Measurements from ENCODE around the gene TBCE. TPM values are rescaled to one million over a fixed set of nuclear protein-coding genes. Genes with fewer than 3 reads are reported as not detected.
"Not testable (repeated sequence)": the region's sequence is repeated elsewhere in the genome, so short reads cannot be mapped to it uniquely, and the experiment has no call there.

TBCE gene
- total RNA-seq, 3 donors from 2014 or later: 20.4 to 24.7 (median 23.9) TPM

DNA sequence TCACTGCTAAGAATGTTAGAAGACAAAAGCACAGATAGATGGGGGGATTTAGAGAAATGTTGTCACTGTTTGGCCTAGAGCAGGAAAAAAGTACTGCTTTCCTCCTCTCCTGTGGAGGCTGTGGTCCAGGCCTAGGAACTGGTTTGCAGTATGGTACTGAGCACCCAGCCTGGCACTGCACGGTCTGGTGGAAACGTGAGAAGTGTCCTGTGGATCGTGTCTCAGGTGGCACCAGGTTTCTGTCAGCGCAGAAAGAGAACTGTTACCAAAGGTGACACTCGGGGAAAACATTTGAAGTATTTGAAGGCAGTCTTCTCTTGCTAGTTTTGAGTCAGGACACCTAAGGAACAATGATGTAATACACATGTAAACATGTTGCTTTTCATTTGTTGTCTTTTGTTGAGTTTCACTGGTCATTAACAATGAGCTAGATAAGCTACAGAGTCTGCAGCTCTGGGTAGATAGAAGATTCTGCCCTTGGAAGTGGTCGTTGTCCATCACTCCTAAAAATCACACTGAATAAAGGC, 74.0 kb downstream of the TBCE start:
- H3K36me3 Mint-ChIP-seq (ENCODE audit: insufficient read depth): peaks cover 34% of the 10 kb centered on the region
- no peaks in the 10 kb centered on the region for H3K4me1 Mint-ChIP-seq (ENCODE audit: low read depth)
- no peak overlapping the region for H3K4me3 Mint-ChIP-seq
- DNase-seq: no peak
- no peak for ATAC-seq
- H3K9me3 Mint-ChIP-seq: no peaks in the 10 kb centered on the region
- H3K27me3 Mint-ChIP-seq (ENCODE audit: low read depth): no peaks in the 10 kb centered on the region

DNA sequence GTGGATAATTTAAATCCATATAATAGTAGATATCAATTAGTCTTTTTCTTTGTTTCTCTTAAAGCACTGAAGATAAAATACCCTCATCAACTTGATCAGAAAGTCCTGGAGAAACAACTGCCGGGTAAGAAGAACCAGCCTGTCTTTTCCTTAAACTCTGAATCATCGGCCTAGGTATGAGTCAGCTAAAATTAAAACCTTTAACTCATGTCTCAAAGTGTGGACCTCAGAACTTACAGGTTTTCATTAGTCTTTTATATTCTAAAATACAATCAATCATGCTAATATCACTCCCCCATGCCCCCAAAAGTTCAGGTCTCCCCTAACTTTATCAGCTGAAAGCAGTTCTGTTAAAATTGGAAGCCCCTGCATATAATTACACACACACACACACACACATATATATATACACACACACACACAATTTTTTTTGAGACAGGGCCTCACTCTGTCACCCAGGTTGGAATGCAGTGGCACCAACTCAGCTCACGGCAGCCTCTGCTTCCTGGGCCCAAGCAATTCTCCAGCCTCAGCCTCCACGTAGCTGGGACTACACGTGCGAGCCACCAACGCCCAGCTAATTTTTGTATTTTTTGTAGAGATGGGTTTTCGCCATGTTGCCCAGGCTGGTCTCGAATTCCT, 75.7 kb downstream of the TBCE start:
- H3K9me3 Mint-ChIP-seq: no peaks in the 10 kb centered on the region
- no peaks in the 10 kb centered on the region for H3K27me3 Mint-ChIP-seq (ENCODE audit: low read depth)
- H3K4me3 Mint-ChIP-seq: no peak overlapping the region
- no peak for DNase-seq
- ATAC-seq: no peak
- no peaks in the 10 kb centered on the region for H3K4me1 Mint-ChIP-seq (ENCODE audit: low read depth)
- H3K36me3 Mint-ChIP-seq (ENCODE audit: insufficient read depth): peaks cover 34% of the 10 kb centered on the region

DNA sequence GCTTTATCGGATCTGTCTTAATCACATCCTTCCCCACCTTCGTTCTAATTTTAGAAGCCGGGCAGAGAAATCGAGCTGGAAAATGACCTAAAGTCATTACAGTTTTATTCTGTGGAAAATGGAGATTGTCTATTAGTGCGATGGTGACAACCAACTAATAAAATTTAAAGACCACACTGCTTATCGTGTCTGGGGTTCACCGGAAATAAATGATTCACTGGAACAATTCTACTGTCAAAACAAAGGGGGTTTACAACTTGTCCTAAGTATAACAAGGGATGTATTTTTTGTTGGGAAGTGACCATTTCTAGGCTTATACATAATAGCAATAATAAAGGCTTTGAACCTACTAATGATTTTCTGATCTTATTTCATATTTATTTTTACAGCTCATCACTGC, 81.4 kb downstream of the TBCE start:
- Mint-ChIP-seq H3K4me1 (ENCODE audit: low read depth) (no peaks in the 10 kb centered on the region), H3K9me3 (no peaks in the 10 kb centered on the region), H3K27me3 (ENCODE audit: low read depth) (no peaks in the 10 kb centered on the region), H3K36me3 (ENCODE audit: insufficient read depth) (peaks cover 29% of the 10 kb centered on the region), H3K4me3 (no peak overlapping the region)
- ATAC-seq (no peak), DNase-seq (no peak)

DNA sequence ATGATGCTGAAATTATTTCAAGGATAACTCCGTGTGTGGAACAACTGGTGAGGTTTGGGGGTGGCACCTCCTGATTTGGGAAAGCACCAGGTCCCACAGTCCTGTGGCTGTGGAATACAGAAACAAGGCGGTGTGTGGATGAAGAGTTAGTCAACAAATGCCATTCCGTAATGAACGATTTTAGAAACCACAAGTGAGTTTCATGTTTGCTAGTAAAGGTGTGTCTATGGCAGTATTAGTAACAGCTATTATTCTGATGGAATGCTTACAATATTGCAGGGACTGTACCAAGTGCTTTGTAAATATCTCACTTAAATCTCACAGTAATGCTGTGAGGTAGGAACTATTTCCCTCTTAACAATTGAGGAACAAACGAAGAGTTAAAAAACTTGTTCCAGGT, 83.2 kb downstream of the TBCE start:
- DNase-seq (no peak), ATAC-seq (no peak)
- Mint-ChIP-seq H3K9me3 (no peaks in the 10 kb centered on the region), H3K4me3 (no peak overlapping the region), H3K27me3 (ENCODE audit: low read depth) (no peaks in the 10 kb centered on the region), H3K36me3 (ENCODE audit: insufficient read depth) (peaks cover 21% of the 10 kb centered on the region), H3K4me1 (ENCODE audit: low read depth) (no peaks in the 10 kb centered on the region)

DNA sequence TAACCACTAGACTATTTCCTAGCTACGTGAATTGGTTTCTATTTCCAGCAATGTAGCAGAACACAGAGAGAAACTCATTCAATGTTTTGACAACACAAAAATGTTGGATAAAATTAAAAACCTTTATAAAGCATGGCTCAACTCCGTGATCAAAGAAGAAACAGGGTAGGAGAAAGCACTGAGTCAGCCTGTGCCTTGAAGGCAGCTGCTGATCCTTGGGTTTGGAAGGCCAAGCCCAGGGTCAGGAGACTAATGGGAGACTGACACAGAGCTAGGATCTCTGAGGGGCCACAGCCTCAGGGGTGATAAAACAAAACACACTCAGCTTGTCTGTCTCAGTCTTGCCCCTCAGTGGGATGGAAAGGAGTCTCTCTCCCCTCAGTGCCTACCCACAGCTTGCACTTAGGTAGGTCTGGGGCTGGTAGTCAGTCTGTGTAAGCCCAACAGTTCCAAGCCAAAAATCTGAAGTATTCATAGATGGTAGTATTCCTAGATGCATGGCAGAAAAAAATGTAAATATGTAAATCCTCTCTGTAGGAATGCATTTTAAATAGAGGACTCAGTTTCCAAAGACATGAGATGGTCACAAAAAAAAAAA, 83.8 kb downstream of the TBCE start:
- Mint-ChIP-seq H3K4me1 (ENCODE audit: low read depth) (no peaks in the 10 kb centered on the region), H3K4me3 (no peak overlapping the region), H3K9me3 (no peaks in the 10 kb centered on the region)

DNA sequence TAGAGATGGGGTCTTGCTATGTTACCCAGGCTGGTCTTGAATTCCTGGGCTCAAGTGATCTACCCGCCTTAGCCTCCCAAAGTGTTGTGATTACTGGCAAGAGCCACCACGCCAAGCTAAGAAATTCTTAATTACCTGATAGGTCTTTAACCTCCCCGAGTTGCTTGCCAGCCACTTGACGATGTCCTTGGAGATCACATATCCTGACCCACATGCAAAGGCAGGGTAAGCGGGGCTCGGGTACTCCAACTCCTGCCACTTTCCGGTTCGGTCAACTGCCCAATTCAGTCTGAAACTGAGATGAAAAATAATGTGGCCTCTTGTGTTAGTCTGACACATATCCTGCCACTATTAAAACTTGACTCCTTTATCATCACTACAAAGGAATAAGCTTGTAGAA, 86.8 kb downstream of the TBCE start:
- Mint-ChIP-seq H3K4me1 (ENCODE audit: low read depth) (no peaks in the 10 kb centered on the region), H3K27me3 (ENCODE audit: low read depth) (no peaks in the 10 kb centered on the region), H3K36me3 (ENCODE audit: insufficient read depth) (peaks cover 18% of the 10 kb centered on the region), H3K4me3 (no peak overlapping the region), H3K9me3 (no peaks in the 10 kb centered on the region)
- ATAC-seq: no peak
- DNase-seq: no peak

More for the DNA sequence above, 83.8 kb downstream of the TBCE start:
- DNase-seq: no peak
- Mint-ChIP-seq H3K27me3 (ENCODE audit: low read depth) (no peaks in the 10 kb centered on the region), H3K36me3 (ENCODE audit: insufficient read depth) (peaks cover 21% of the 10 kb centered on the region)
- ATAC-seq: no peak

DNA sequence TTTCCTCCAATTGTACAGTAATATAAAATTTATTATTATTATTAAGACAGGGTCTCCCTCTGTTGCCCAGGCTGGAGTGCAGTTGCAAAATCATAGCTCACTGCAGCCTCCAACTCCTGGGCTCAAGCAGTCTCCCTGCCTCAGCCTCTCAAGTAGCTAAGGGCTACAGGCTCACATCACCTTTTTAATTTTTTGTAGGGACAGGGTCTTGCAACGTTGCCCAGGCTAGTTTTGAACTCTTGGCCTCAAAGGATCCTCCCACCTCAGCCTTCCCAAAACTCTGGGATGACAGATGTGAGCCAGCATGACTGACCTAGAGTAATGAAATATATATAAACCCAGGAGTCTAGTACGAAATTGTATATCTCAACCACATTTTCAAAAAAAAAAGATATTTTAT, 87.9 kb downstream of the TBCE start:
- Mint-ChIP-seq H3K9me3 (no peaks in the 10 kb centered on the region), H3K4me3 (no peak overlapping the region), H3K27me3 (ENCODE audit: low read depth) (no peaks in the 10 kb centered on the region), H3K4me1 (ENCODE audit: low read depth) (no peaks in the 10 kb centered on the region), H3K36me3 (ENCODE audit: insufficient read depth) (peaks cover 12% of the 10 kb centered on the region)
- no peak for ATAC-seq
- DNase-seq: no peak

DNA sequence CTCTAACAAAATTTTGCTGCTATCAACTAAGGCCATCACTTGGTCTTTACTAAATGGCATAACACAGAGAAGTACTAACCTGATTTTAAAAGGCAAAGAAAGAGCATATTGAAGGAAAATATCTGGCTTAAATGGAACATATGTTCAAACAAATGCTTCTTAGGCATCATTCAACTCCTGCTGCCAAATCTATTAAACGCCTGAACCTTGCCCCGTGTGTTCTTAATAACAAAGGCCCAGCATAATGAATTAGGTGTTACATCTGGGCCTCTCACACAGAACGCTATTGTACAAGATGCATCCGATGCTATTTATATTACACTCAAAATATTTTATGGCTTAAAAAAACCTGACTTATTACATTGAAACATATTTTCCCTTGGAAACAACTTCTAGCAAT, 88.6 kb downstream of the TBCE start:
- Mint-ChIP-seq H3K27me3 (ENCODE audit: low read depth) (no peaks in the 10 kb centered on the region), H3K36me3 (ENCODE audit: insufficient read depth) (peaks cover 8% of the 10 kb centered on the region), H3K4me3 (no peak overlapping the region), H3K4me1 (ENCODE audit: low read depth) (no peaks in the 10 kb centered on the region), H3K9me3 (no peaks in the 10 kb centered on the region)
- DNase-seq (no peak), ATAC-seq (no peak)

DNA sequence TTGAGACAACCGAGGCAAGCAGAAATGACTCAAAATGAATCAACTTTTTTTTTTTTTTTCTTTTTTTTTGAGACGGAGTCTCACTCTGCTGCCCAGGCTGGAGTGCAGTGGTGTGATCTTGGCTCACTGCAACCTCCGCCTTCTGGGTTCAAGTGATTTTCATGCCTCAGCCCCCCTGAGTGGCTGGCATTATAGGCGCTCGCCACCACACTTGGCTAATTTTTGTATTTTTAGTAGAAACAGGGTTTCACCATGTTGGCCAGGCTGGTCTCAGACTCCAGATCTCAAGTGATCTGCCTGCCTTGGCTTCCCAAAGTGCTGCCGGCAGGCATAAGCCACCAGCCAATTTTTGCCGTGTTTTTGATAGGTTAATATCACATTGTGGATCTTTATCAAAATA, 90.6 kb downstream of the TBCE start:
- not testable (repeated sequence) for H3K9me3 Mint-ChIP-seq; H3K4me3 Mint-ChIP-seq; ATAC-seq; H3K27me3 Mint-ChIP-seq (ENCODE audit: low read depth); DNase-seq; H3K36me3 Mint-ChIP-seq (ENCODE audit: insufficient read depth)
- peaks cover 10% of the 10 kb centered on the region for H3K4me1 Mint-ChIP-seq (ENCODE audit: low read depth)

DNA sequence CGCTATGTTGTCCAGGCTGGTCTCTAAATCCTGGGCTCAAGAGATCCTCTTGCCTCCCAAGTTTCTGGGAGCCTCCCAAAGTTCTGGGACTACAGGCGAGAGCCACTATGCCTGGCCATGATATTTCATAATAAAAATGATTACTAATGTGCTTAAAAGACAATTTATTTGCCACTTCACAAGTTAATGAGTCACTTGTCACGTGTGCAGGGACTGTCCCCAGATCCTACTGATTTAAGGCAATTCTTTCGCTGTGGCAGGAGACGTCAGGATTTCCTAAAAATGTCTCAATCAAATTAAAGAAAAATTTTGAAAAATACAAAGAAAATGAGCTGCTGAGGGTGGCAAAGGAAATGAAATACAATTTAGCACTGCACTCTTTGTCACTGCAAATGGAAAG, 93.5 kb downstream of the TBCE start:
- H3K36me3 Mint-ChIP-seq (ENCODE audit: insufficient read depth): peaks cover 3% of the 10 kb centered on the region
- DNase-seq: no peak
- no peaks in the 10 kb centered on the region for H3K27me3 Mint-ChIP-seq (ENCODE audit: low read depth)
- peaks cover 12% of the 10 kb centered on the region for H3K4me1 Mint-ChIP-seq (ENCODE audit: low read depth)
- ATAC-seq: no peak
- H3K4me3 Mint-ChIP-seq: no peak overlapping the region
- H3K9me3 Mint-ChIP-seq: no peaks in the 10 kb centered on the region

DNA sequence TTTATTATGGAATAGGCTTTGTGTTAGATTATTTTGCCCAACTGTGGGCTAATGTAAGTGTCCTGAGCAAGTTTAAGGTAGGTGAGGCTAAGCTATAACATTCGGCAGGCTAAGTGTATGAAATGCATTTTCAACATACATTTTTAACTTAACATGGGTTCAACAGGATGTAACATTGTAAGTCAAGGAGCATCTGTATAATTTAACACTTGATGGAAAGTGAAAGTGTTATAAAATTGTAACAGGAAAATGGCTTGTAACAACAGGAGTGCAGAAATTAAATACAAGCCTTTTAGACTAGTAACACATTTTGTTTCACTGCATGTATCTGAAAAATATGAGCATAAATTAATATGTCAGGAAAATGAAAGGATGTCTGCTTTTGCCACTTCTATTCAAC, 94.7 kb downstream of the TBCE start:
- Mint-ChIP-seq H3K36me3 (ENCODE audit: insufficient read depth) (peaks cover 6% of the 10 kb centered on the region), H3K4me1 (ENCODE audit: low read depth) (peaks cover 12% of the 10 kb centered on the region), H3K27me3 (ENCODE audit: low read depth) (no peaks in the 10 kb centered on the region), H3K4me3 (no peak overlapping the region), H3K9me3 (no peaks in the 10 kb centered on the region)
- ATAC-seq (no peak), DNase-seq (no peak)

DNA sequence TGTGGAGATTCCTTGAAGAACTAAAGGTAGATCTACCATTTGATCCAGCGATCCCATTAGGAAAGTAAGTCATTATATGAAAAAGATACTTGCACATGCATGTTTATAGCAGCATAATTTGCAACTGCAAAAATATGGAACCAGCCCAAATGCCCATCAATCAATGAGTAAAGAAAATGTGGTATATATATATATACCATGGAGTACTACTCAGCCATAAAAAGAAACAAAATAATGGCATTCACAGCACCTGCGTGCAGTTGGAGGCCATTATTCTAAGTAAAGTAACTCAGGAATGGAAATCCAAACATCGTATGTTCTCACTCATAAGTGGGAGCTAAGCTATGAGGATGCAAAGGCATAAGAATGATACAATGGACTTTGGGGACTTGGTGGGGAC, 95.6 kb downstream of the TBCE start:
- not testable (repeated sequence) for H3K36me3 Mint-ChIP-seq (ENCODE audit: insufficient read depth); H3K27me3 Mint-ChIP-seq (ENCODE audit: low read depth); DNase-seq; ATAC-seq; H3K9me3 Mint-ChIP-seq; H3K4me3 Mint-ChIP-seq
- H3K4me1 Mint-ChIP-seq (ENCODE audit: low read depth): peaks cover 12% of the 10 kb centered on the region

DNA sequence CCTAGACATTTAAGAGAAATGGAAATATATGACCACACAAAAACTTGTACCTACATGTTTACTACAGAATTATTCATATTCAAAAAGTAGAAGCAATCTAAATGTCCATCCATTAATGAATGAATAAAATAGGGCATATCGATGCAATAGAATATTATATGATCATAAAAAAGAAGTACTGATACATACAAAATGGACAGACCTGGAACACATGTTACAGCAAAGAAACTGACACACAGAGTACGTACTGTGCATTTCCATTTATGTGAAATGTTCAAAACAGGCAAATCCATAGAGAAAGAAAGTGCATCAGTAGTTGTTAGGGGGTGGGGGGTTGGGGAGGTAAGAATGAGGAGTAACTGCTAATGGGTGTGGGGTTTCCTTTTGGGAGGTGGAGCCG, 97.8 kb downstream of the TBCE start:
- ATAC-seq (no peak), DNase-seq (no peak)
- Mint-ChIP-seq H3K4me1 (ENCODE audit: low read depth) (peaks cover 12% of the 10 kb centered on the region), H3K36me3 (ENCODE audit: insufficient read depth) (peaks cover 13% of the 10 kb centered on the region), H3K27me3 (ENCODE audit: low read depth) (no peaks in the 10 kb centered on the region), H3K4me3 (no peak overlapping the region), H3K9me3 (no peaks in the 10 kb centered on the region)

DNA sequence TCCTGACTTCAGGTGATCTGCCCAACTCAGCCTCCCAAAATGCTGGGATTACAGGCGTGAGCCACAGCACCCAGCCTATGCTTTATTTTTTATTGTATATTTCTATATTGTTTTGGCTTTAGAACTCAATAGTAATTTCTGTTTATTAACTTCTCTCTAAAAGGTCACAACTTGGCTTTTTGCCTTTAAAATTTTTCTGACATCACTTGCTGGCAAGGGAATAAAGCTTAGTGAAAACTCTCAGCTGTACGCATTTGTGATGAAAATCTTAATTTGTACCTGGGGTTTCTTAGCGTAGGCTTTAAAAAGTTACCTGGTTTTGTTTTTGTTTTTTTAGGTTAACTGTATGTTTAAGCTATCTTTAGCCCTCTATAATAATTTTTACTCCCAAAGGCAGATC, 100.8 kb downstream of the TBCE start:
- Mint-ChIP-seq H3K9me3 (no peaks in the 10 kb centered on the region), H3K36me3 (ENCODE audit: insufficient read depth) (peaks cover 18% of the 10 kb centered on the region), H3K27me3 (ENCODE audit: low read depth) (no peaks in the 10 kb centered on the region), H3K4me1 (ENCODE audit: low read depth) (peaks cover 2% of the 10 kb centered on the region), H3K4me3 (no peak overlapping the region)
- no peak for ATAC-seq
- no peak for DNase-seq

DNA sequence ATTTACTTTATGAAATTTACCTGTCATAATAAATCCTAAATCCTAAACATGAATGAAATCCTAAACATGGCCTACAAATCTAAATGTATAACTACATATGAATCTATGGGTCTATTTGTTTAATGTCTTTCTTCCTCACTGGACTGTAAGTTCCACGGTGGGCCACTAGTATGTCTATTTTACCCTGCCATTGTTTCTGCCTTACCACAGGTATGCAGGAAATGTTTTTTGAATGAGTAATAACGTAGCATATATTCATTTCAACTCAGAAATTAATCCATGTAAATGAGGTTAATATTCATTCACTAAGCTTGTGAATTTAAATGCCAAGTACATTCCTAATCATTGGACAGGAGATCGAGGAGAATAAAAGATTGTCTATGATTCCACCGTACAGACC, 101.7 kb downstream of the TBCE start:
- ATAC-seq: no peak
- DNase-seq: no peak
- H3K4me3 Mint-ChIP-seq: no peak overlapping the region
- peaks cover 18% of the 10 kb centered on the region for H3K36me3 Mint-ChIP-seq (ENCODE audit: insufficient read depth)
- H3K9me3 Mint-ChIP-seq: no peaks in the 10 kb centered on the region
- no peaks in the 10 kb centered on the region for H3K27me3 Mint-ChIP-seq (ENCODE audit: low read depth)
- H3K4me1 Mint-ChIP-seq (ENCODE audit: low read depth): peaks cover 2% of the 10 kb centered on the region
